Spinal cord (tissue), 10 donors: ENCODE data around the gene CKMT2. TPM values are rescaled to one million over a fixed set of nuclear protein-coding genes. Genes with fewer than 3 reads are reported as not detected.
"Not testable (repeated sequence)": the region's sequence is repeated elsewhere in the genome, so short reads cannot be mapped to it uniquely, and the experiment has no call there.

Experiments
- DNase-seq, 6 donors: peaks; one replicate each; pipeline versions ENCODE4 v3.0.0 to v3.0.0-alpha.2; 2013 to 2015; ENCODE audit warnings: low spot score in 6 of 6, low read depth in 4 of 6
- H3K27ac ChIP-seq: one replicate; pipeline ENCODE4 v1.5.1; 2013; ENCODE audit warnings: low read depth, low read length, control low read depth
- H3K27me3 ChIP-seq: one replicate; pipeline ENCODE4 v1.6.1; 2013; ENCODE audit warnings: low read length; ENCODE audit not compliant: control insufficient read depth, insufficient read depth
- H3K36me3 ChIP-seq: one replicate; pipeline ENCODE4 v1.6.1; 2013; ENCODE audit warnings: low read length; ENCODE audit not compliant: control insufficient read depth, insufficient read depth
- H3K4me1 ChIP-seq: one replicate; pipeline ENCODE4 v1.6.1; 2013; ENCODE audit warnings: low read length; ENCODE audit not compliant: control insufficient read depth, insufficient read depth
- H3K4me3 ChIP-seq: one replicate; pipeline ENCODE4 v1.5.1; 2013; ENCODE audit warnings: low read depth, low read length, control low read depth
- H3K9me3 ChIP-seq: one replicate; pipeline ENCODE4 v1.6.1; 2013; ENCODE audit warnings: low read length; ENCODE audit not compliant: control insufficient read depth, insufficient read depth
- WGBS: methylation state at CpG from one replicate; pipeline ENCODE4 v1.1.5; 2013; ENCODE audit warnings: missing lambda C conversion rate; ENCODE audit not compliant: insufficient coverage; 5-methylcytosine and 5-hydroxymethylcytosine counted together
- polyA plus RNA-seq, 2 donors: library from polyadenylated mRNA; unstranded; fragments of 120-200 nt; gene quantifications; one replicate each; pipeline ENCODE4 v1.2.1, GENCODE V29; 2013; ENCODE audit not compliant: insufficient read length in 2 of 2
- total RNA-seq, 2 donors: library from RNA; depleted of rRNA in 1 of 2; stranded (reverse); fragments of 120-200 nt in 1 of 2; fragments of >200 nt in 1 of 2; gene quantifications; one replicate each; pipeline versions ENCODE4 v1.2.3 to v1.2.4, GENCODE V29; 2013 to 2014
- donor health status: healthy.

Gene CKMT2
- total and polyA plus RNA-seq, 4 donors: 3.6 to 7.2 (median 5.4) TPM

DNA sequence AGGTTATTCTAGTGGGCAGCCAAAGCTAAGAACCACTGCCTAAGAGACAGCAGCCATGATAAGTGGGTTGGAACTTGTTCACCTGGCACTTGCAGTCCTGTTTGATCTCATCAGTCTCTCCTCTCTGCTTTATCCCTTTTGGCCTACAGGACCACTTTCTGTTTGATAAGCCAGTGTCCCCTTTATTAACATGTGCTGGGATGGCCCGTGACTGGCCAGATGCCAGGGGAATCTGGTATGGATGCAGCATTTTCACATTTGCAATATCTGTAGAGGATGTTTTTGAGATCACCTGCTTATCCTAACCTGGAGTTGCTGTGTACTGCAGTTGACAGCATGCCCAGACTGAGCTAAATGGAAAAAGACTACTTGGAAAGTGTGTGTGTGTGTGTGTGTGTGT lies 23.6 kb downstream of the CKMT2 start:
- Histone ChIP-seq H3K9me3 (peaks cover 1% of the 10 kb centered on the region), H3K4me1 (peaks cover 4% of the 10 kb centered on the region), H3K4me3 (no peak overlapping the region), H3K27ac (no peak overlapping the region), H3K36me3 (peaks cover 10% of the 10 kb centered on the region), H3K27me3 (no peaks in the 10 kb centered on the region)
- DNase-seq: no peak
- WGBS: 86% methylated on average over 1 of the region's 1 CpG

DNA sequence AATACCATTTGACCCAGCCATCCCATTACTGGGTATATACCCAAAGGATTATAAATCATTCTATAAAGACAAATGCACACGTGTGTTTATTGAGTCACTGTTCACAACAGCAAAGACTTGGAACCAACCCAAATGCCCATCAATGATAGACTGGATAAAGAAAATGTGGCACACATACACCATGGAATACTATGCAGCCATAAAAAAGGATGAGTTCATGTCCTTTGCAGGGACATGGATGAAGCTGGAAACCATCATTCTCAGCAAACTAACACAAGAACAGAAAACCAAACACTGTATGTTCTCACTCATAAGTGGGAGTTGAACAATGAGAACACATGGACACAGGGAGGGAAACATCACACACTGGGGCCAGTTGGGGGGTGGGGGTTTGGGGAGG lies 29.7 kb downstream of the CKMT2 start:
- H3K4me3 ChIP-seq, H3K36me3 ChIP-seq, H3K4me1 ChIP-seq, H3K27me3 ChIP-seq, DNase-seq, H3K9me3 ChIP-seq, H3K27ac ChIP-seq: not testable (repeated sequence)
- no CpG with 5 or more reads among the region's 1 CpG for WGBS

GRCh38 chr5:81265101-81265500 lies 32.0 kb downstream of the CKMT2 start:
- Histone ChIP-seq H3K27ac (no peak overlapping the region), H3K36me3 (no peaks in the 10 kb centered on the region), H3K4me1 (no peaks in the 10 kb centered on the region), H3K27me3 (no peaks in the 10 kb centered on the region), H3K9me3 (peaks cover 3% of the 10 kb centered on the region), H3K4me3 (no peak overlapping the region)
- DNase-seq: no peak

GRCh38 chr5:81268521-81269196 lies 35.5 kb downstream of the CKMT2 start:
- peaks cover 4% of the 10 kb centered on the region for H3K9me3 ChIP-seq
- H3K4me3 ChIP-seq: no peak overlapping the region
- no peak overlapping the region for H3K27ac ChIP-seq
- no peaks in the 10 kb centered on the region for H3K4me1 ChIP-seq
- peak in 1 of 6 donors; percentile 13 for DNase-seq
- WGBS: 67% methylated on average over 1 of the region's 3 CpGs
- no peaks in the 10 kb centered on the region for H3K27me3 ChIP-seq
- no peaks in the 10 kb centered on the region for H3K36me3 ChIP-seq

GRCh38 chr5:81269751-81270393 lies 36.8 kb downstream of the CKMT2 start:
- Histone ChIP-seq H3K9me3 (peaks cover 9% of the 10 kb centered on the region), H3K36me3 (no peaks in the 10 kb centered on the region), H3K27ac (no peak overlapping the region), H3K27me3 (no peaks in the 10 kb centered on the region), H3K4me1 (no peaks in the 10 kb centered on the region), H3K4me3 (no peak overlapping the region)
- WGBS: 90% methylated on average over 8 of the region's 8 CpGs
- DNase-seq: no peak

DNA sequence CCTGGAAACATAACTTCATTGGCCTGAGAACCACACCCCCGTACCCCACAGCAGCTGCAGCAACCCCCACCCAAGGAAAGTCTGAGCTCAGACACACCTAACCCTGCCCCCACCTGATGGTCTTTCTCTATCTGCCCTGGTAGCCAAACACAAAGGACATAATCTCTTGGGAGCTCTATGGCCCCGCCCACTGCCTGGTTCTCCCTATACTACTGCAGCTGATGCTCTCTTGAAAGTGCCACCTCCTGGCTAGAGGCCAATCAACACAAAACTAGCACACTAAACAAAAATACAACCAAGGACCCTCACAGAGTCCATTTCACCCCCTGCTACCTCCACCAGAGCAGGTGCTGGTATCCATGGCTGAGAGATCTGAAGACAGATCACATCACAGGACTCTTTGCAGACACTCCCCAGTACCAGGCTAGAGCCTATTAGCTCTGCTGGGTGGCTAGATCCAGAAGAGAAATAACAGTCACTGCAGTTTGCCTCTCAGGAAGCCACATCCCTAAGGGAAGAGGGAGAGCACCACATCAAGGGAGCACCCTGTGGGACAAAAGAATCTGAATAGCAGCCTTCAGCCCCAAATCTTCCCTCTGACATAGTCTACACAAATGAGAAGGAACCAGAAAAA lies 37.4 kb downstream of the CKMT2 start:
- H3K27ac ChIP-seq, DNase-seq, H3K4me3 ChIP-seq, H3K27me3 ChIP-seq, H3K36me3 ChIP-seq, H3K4me1 ChIP-seq: not testable (repeated sequence)
- WGBS: 100% methylated on average over 2 of the region's 2 CpGs
- peaks cover 10% of the 10 kb centered on the region for H3K9me3 ChIP-seq

DNA sequence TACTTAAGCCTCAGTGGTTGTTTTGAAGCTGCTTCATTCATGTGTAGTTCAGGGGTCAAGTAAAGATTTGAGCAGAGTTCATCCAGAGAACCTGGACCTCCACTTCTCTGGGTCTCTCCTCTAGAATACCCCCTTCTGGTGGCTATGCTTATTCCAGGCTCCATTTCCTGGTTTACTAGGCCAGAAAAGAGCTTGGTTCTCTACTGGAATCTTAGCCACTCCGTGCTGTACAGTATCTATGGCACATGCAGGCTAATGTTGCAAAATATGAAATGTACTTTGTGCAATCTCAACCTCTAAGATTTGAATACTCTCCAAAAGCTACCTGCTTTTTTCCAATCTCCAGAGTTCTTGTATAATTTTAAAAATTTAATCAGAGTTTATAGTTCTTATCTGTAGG lies 50.9 kb downstream of the CKMT2 start:
- Histone ChIP-seq H3K4me1 (no peaks in the 10 kb centered on the region), H3K36me3 (no peaks in the 10 kb centered on the region), H3K27me3 (no peaks in the 10 kb centered on the region), H3K9me3 (no peaks in the 10 kb centered on the region), H3K27ac (no peak overlapping the region), H3K4me3 (no peak overlapping the region)
- WGBS: no CpG with 5 or more reads among the region's 1 CpG
- no peak for DNase-seq

GRCh38 chr5:81286059-81286617 lies 53.0 kb downstream of the CKMT2 start:
- Histone ChIP-seq H3K36me3 (no peaks in the 10 kb centered on the region), H3K9me3 (peaks cover 2% of the 10 kb centered on the region), H3K4me3 (no peak overlapping the region), H3K27ac (no peak overlapping the region), H3K4me1 (no peaks in the 10 kb centered on the region), H3K27me3 (no peaks in the 10 kb centered on the region)
- WGBS: 100% methylated on average over 1 of the region's 3 CpGs
- no peak for DNase-seq

- H3K4me3 ChIP-seq: no peak overlapping the region
- H3K27ac ChIP-seq: no peak overlapping the region
- peak in 1 of 6 donors; percentile 71 for DNase-seq
- no CpG with 5 or more reads among the region's 4 CpGs for WGBS
- peaks cover 11% of the 10 kb centered on the region for H3K9me3 ChIP-seq
- H3K4me1 ChIP-seq: no peaks in the 10 kb centered on the region
- no peaks in the 10 kb centered on the region for H3K36me3 ChIP-seq
- no peaks in the 10 kb centered on the region for H3K27me3 ChIP-seq
These were observed 54.9 kb downstream of the CKMT2 start for GRCh38 chr5:81288021-81288433.
